DMS79 (cell line): ENCODE results near the gene NOL3.

Experiments used
- DNase-seq: peaks from one replicate; lab custom pipeline; 2025; lab: John Stamatoyannopoulos, UW

NOL3 gene

GRCh38 chr16:67206838-67207248 lies 36.5 kb downstream of the NOL3 start:
- no peak for DNase-seq

DNA sequence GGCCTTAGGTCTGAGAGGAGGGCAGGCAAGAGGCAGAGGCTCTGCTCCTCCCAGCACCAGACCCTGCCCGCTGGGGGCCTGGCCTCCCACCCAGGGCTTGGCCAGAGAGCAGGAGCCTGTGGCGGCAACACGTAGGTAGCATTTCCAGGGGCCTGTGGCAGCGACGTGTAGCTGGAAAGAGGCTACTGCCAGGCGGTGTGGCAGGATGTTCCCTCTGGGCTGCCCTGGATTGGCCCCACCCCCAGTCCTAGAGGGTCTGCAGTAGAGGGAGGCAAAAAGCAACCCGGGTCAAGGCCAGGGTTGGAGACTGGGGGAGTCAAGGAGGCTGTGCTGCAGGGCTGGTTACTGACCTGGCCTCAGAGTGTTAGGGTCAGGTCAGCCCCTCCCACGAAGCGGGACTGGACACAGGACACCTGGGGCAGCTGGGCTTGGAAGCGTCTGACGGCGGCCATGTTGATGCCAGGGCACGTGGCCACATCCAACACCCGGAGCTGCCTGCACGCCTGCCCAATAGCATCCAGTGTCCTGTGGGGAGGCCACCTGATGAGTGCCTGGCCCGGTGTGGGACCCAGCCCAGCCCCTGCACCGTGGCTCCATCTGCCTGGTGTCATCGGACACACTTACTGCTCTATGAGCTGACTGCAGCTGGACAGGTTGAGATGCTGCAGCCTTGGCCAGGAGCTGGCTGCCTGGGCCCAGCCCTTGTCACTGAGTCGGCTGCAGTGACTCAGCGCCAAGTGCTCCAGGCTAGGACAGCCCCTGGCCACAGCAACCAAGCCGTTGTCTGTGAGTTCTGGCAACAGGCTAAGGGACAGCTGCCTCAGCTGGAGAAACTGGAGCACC lies 37.1 kb downstream of the NOL3 start:
- DNase-seq = no peak

- DNase-seq = no peak
These were observed 38.0 kb downstream of the NOL3 start for GRCh38 chr16:67208154-67208896.

- no peak for DNase-seq
These were observed 39.2 kb downstream of the NOL3 start for GRCh38 chr16:67209565-67209964.

- DNase-seq = no peak
These were observed 40.0 kb downstream of the NOL3 start for GRCh38 chr16:67210069-67210937.

GRCh38 chr16:67211674-67212073 lies 41.3 kb downstream of the NOL3 start:
- DNase-seq = no peak

- no peak for DNase-seq
These were observed 42.4 kb downstream of the NOL3 start for GRCh38 chr16:67212766-67213165.

DNA sequence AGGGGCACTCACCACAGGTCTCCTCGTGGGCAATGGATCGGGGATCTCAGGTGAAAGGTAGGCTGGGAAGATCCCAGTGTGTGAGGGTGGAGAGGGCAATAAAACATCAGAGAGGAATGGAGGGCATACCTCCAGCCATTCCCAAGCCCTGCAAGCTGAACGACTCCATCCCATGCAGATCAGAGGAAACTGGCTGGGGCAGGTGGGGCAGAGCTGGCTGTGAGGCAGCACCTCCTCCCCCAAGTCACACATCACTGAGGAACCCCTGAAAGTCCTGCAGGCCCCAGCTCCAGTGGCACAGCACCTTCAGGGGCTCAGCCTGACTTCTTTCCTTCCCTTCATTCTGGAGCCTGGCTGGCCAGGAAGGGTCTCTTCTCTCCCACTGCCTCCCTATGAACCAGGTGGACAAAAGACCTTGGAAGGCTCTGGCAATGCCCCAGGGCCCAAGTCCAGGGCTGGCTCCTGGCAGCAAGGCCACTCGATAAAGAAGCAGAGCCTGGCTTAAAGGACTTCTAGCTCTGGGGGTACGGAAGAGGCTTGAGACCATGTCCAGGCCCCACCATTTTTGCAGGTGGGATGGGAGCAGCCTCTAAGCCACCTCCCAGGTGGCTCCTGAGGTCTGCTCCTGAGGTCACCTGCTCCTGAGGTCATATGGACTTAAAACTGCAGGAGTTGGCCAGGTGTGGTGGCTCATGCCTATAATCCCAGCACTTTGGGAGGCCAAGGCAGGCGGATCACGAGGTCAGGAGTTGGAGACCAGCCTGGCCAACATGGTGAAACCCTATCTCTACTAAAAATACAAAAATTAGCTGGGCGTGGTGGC lies 43.1 kb downstream of the NOL3 start:
- no peak for DNase-seq

DNA sequence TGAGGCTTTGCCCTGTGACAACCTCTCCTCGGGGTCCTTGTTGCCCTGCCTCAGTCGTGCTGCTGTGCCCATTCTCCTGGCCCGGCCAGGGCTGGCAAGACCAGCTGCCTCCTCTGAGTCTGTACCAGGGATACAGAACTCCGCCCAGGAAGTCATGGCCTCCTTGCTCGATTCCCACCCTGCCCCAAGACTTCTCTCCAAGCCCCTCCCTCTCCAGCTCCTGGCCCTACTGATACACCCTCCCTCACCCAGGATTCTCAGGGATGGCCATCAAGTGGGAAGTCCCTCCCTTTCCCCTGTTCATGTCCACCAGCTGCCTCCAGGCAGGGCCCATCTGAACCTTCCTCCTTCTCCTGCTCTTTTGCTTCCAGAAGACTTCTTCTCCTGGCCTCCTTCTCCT lies 45.4 kb downstream of the NOL3 start:
- no peak for DNase-seq

- no peak for DNase-seq
These were observed 46.5 kb downstream of the NOL3 start for GRCh38 chr16:67216612-67217490.

GRCh38 chr16:67223992-67224391 lies 53.7 kb downstream of the NOL3 start:
- no peak for DNase-seq
